NCI-H2029 treated with DMSO at 0.1 percent for 48 hours (cell line): Measurements from ENCODE around the gene LRRC8C.

Experiments used
- DNase-seq: peaks from one replicate; lab custom pipeline; 2025; lab: John Stamatoyannopoulos, UW

The LRRC8C gene

DNA sequence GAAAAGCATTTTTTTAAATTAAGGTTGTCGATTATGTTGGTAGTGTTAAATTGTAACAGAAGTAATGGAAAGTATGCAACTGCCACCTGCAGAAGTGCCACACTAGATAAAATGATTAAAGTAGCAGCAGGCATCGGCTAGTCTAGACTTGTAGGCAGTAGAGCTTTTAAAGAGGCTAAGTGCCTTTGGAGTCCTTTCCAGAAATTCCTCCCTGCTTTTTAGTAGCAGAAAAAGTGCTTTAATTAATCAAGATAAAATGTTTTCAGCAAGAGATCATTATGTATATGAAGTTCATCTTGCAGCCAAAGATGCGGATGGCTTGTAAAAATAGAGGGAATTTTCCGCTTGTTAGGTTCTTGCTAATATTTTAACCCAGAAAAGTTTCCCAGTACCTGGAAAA lies 100.8 kb downstream of the LRRC8C start:
- DNase-seq: no peak

DNA sequence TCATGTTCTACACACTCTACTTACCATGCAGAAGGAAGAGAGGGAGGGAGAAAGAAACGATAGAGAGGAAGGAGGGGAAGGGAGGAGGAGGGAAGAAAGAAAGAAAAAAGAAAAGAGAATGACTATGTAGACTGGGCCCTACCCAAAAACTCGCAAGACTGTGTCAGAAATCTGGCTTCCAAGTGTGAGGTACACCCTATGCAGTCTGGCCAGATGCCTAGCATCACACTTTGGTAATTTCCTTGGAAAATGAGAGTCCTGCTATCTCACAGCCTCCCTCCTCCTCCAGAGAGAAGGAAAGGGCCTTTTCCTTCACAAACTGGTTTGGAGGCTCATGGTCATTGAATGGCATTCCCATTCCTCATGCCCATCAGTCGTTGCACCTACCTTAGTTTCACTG lies 101.5 kb downstream of the LRRC8C start:
- DNase-seq: no peak

DNA sequence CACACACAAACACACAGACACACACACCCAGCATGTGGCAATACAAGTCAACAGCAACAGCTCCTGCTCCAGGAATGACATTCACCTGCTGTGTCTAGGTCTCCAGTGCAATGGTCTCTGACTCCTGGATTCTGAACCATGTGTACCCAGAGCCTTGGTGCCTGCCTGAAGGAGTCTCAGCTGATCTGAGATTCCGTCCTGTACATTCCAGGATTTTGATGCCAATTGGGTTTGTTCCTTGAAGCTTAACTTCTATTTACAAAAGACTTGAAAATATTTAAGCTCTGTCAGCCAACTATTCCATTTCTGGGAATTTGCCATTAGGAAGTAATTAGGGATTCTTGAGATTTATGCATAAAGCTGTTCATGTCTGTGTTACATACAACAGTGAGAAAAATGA lies 102.6 kb downstream of the LRRC8C start:
- no peak for DNase-seq

DNA sequence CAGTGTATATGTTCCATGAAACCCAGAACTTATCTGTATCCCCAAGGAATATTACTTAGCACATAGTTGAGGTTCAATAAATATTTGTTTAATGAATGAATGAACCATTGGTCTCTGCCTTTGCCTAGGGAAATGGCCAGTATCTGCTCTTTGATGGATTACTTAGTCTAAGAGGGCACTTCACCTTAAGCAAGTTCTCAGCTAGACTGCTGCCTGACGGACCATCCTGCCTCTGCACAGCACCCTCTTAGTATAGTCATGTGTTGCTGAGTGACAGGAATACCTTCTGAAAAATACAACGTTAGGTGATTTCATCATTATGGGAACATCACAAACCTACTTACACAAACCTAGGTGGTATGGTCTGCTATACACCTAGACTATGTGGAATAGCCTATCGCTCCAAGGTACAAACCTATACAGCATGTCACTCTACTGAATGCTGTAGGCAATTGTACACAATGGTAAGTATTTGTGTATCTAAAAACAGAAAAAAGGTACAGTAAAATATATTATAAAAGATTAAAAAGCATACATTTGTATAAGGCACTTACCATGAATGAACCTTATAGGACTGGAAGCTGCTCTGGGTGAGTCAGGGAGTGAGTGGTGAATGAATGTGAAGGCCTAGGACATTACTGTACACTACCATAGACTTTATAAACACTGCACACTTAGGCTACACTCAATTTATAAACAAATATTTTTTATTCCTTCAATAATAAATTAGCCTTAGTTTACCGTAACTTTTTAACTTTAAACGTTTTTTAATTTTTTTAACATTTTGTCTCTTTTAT lies 104.2 kb downstream of the LRRC8C start:
- DNase-seq: no peak

DNA sequence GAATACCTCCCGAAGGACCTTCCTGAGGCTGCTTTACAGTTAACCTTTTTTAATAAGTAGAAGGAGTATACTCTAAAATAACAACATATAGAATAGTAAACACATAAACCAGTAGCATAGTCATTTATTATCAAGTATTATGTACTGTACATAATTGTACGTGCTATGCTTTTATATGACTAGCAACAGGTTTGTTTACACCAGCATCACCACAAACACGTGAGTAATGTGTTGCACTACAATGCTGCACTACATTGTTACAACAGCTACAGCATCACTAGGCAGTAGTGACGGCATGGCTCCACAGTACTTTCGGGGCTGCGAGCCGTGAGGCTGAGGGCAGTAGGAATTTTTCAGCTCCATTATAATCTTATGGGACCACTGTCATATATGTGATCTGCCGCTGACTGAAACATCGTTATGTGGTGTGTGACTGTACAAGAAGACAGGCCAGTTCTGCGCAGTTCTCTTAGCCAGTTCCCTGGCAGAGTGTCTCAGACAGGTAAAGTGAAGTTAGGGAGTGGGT lies 105.1 kb downstream of the LRRC8C start:
- DNase-seq: no peak

DNA sequence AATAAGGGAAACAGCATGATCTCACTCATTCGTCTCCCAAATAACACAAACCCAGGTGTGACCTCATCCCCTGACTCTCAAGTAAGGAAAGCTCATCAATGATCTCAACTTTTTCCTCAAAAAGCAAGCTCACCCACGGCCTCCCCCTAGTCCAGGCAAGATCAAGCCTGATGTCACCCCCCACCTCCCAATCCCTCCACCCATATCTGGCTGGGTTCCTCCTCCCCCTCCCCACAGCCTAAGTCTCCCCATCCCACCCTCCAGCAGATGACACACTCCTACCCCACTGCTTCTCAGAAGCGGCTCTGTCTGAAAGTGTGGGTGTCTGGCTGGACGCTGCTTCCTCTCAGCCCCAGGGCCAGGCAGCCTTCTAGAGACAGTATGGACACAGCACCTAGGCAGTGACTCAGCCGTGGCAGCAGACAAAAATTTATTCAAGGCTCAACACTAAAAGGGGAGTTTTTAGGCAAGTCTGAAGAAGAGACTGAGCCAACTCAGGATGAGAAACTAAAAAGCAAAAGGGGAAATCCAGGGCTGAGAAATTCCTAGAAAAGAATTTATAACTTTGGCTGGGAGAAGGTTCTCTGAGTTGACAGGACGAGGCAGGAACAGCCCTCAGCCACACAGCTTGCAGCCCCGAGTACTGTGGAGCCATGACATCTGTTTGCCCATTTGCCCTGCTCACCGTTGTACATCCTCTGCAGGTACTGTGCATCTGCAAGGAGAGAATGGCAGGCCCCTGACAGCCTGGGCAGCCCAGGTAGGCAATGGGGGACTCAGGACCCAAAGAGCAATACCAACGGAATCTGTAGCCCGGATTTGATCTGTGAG lies 106.3 kb downstream of the LRRC8C start:
- DNase-seq: no peak

DNA sequence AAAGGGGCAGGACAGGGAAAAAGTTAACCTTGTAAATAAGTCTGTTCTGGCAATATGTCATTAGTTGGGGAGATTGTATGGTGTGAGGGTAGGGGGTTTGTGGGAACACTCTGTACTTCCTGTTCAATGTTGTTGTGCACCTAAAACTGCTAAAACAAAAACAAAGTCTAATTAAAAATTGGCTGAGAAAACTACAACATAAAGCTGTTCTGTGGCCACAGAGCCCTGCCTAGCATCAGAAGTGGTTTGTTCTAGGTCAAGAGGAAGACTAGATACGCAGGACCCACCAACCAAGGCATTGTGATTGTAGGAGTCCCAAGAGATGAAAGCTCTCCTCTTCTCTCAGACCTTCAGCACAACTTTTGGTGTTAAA lies 106.9 kb downstream of the LRRC8C start:
- DNase-seq: no peak

DNA sequence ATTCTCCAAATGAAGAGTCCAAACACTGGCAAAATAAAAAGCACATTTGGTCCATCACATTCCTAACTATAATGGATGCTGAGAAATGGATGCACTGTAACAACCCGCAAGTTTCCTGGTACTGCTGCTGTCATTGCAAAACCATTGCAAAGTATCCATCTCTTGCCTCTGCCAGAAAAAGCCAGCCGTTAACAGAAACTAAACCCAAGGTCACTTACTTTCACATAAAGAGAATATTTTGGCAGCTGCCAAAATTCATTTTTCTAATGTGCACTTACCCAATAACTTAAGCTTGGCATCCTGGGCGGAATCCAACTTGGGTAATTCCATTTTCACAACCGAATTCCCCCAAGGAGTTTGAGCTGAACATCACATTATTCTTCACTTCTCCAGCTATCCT lies 110.9 kb downstream of the LRRC8C start:
- no peak for DNase-seq

DNA sequence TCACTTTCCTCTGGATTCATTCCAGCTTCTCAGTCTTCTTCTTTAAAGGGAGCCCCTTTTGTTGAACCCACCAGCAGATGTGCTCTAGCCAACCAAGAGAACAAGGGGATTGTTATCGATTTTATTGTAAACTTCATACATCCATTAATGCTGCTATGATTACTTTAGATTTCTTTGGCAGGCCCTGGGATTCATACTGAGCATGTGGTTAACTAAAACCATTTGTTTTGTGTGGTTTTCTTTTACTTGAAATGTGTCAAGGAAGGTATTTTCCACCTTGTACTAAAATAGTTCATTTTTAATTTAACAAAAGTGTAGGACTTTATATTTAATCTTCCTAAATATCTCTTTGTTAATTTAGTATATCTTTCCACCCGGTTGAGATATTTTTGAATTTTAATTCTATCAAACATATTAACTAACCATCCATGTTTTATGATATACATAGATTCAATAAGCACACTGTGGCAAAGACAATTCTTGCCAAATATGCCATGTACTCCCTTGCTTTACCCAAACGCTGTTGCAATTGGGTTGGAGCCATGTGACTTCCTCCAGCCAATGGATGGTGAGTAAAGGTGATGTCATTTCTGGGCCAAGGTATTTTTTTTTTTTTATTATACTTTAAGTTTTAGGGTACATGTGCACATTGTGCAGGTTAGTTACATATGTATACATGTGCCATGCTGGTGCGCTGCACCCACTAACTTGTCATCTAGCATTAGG lies 113.7 kb downstream of the LRRC8C start:
- DNase-seq: no peak

DNA sequence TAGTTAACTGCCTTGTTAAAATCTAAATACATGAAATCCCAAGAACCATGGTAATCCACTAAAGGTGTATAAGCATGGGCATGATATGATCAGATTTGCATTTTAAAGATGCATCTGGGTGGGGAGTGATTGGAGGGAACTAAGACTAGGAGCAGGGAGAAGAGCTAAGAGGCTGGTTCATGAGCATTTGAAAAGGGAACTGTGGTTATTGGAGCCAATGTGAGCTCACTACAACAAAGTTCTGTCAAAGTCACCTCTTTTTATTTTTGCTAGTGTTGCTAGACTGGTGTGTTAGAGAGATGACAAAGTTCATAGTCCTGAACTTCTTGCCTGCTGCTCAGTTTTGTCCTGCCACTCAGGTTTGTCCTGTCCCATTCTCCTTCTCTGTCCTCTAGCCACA lies 120.8 kb downstream of the LRRC8C start:
- no peak for DNase-seq

DNA sequence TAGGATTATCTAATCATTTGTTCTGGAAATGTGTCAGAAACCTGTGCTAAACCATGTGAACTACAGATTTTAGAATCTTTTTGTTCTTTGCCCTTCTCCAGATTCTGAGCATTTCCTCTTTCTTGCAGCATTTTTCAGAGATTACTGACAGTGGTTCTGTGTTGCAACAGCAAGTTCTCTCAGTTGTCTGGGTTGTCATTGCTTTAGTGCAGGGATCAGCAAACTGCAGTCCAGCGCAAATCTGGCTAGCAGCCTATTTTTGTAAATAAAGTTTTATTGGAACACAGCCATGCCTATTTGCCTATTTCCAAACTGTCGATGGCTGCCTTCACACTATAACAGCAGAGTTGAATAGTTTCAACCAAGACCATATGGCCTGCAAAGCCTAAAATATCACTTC lies 121.6 kb downstream of the LRRC8C start:
- no peak for DNase-seq

DNA sequence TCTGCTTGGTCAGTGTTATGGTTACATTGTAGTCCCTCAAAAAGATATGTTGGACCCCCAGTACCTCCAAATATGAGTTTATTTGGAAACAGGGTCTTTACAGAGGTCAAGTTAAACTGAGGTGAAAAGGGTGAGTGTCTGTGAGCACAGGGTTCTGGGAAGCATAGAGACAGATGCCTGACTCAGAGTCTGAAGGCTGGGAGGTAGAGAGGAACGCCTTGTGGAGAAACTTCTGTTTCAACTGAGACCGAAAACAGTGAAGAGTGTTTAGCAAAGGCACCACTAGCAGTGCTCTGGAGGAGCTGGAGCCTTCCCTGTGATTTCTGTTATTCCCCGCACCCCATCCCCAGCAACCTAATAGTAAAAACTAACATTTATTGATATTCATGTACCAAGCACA lies 122.7 kb downstream of the LRRC8C start:
- DNase-seq: no peak

DNA sequence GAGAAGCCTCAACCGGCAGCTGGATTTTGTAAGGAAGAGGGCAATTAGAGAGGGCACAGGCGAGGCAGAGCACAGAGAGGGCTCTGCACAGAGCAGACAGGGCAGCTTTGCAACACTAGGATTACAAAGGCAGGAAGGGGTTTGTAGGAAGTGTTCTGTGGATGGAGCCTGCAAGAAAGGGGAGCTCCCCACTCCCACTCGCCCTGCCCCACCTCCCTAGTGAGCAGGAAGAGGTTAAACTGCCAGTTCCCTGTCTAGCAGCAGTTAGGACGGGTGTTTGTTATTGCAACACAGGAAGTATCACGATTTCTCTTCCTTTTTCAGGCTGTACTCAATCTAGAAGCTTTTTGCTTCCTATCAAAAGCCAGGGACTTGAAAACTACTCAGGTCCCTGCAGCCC lies 124.6 kb downstream of the LRRC8C start:
- no peak for DNase-seq

DNA sequence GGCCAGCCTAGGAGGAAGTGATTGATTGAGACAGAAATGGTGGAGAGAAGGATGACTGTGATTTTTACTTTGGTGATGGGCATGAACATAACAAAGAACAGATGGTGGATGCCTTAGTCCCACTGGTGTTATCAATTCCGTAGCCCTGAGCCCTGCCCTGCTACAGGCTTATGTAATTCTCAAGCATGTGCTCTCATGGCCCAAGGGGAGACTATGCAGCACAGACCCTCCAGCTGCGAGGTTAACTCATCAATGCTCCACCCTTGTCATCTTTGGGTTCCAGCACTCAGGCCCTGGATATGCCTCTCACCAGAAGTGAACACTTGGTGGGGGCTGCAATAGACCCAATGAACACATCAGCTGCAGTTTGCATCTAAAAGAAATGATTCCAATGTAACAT lies 125.2 kb downstream of the LRRC8C start:
- DNase-seq: no peak

DNA sequence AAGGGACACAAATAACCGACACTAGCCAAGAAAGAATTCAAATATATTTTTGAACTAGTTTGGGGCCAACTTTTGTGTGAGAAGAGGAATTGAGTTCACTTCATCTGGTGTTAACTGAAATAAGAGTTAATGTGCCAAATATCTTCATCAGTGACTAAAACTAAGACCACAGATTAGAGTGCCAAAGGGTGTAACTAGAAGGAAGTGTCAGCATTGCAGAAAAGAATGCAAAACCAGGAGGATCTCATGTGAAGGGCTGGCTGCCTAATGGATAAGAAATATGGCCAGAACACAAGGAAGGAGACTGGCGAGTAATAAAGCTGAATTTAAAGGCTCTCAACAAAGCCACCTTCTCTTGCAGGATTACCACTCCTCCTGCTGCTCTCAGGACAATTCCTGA lies 126.1 kb downstream of the LRRC8C start:
- no peak for DNase-seq

DNA sequence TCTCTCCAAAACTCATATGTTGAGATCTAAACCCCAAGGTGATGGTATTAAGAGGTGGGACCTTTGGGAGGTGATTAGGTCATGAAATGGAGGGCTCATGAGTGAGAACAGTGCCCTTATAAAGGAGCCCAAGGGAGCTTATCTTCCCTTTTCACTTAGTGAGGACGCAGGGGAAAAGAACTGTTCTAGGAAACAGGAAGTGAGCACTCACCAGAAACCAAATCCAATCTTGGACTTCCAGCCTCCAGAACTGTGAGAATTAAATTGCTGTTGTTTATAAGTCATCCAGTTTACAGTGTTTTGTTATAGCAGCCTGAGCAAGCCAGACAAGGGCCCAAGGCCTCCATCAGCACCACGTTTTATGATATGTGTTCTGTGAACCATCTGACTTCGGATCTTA lies 127.6 kb downstream of the LRRC8C start:
- no peak for DNase-seq

DNA sequence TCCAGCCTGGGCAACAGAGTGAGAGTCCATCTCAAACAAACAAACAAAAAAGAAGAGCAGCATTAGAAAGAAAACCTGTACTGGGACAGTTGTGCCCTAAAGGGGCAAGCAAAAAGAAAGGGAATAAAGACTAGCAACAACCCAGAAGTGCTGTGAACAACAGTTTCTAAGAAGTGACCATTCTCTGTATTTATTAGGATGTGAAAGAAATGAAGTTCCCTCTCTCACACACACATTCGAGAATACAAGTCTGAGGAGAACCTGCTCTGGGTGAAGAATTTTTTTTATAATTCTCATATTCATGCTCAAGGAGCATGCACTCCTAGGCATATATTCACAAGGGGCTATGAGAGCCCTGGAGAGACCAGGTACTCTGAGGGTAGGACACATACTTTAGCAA lies 128.4 kb downstream of the LRRC8C start:
- DNase-seq: no peak

DNA sequence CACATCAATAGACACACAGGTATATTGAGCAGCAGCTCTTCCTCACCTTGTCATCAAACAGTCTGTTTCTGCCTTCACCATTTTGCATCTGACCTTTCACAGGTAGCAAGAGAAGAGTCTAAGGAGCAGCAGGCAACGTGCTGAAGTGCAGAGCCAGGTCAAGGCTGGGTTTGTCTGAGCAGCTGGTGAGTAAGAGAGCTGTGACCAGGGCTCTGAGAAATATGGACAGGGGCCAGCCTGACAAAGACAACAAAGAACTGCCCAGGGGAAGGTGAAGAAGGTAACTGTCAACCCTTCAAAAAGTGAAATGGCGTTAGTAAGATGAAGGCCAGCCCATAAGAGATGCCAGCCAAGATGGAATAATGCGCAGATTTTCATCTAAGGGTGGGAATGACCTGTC lies 129.0 kb downstream of the LRRC8C start:
- no peak for DNase-seq

DNA sequence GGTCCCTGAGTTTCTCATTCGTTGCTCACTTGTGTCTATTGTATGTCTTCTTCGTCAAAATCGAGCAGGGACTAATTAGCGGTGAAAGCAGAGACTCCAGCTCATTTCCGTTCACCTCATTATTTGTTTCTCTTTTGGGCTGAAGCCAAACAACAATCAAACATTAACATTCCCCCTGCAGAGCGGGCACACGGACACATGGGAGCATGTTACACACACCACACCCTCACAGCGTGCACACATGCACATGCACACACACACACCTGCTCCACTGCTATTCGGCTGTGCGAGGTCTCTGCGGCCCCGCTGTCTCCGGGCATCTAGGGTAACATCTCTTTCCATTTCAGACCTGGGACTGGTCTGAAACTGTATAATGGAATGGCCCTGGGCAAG lies 129.5 kb downstream of the LRRC8C start:
- DNase-seq: peak; percentile 69

DNA sequence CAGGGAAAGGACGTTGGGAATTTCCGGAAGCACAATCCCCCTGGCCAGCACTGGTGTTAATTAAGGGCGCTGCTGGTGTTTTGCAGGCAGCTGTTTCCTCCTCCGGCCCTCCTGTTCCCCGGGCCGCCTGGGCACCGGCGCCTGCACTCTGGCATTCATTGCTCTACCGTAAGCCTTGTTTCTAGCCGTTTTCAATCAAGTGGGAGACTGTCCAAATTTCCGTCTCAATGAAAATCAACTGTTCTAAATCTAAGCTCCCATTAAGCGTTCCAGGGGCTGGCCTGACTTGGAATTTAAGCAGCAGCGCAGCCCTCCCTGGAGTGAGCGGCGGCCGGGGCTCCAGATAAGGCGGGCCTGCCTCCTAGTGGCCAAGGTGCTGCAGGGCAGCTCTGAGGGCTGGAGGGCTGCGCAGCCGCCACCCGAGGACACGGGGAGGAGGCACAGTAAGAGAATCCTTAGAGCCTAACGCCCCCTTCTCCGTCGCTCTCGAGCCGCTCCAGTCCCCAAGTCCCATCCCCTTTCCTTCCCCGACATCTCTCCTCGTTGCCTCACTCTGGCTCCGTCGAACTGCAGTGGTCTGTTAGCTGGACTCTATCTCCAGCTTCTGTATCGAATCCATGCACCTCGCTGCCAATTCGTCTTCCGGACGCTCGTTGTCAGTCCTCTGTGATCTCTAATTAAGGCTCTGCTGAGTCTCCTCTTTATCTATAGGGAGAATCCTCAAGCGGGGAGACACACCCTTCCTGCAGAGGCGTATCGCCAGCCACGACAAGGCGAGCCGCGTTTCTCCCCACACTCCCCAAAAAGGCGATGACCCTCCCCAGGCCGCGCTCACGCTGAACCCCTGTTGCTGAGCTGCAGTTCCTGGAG lies 130.1 kb downstream of the LRRC8C start:
- DNase-seq: peak; percentile 77

DNA sequence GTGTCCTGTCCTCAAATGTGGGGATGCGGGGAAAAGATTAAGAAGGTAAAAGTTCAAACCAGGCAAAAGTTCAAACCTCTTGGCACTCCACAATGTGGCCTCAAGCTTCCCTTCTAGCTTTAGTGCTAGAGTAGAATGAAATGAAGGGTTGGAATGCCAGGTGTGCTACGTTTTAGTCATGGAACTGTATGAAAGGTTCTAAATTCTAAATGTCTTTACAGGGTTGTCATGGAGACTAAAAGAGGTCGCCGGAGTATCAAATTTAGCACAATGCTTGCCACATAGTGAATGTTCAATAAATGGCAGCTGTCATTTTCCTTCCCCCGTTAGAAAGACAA lies 130.7 kb downstream of the LRRC8C start:
- DNase-seq: no peak

DNA sequence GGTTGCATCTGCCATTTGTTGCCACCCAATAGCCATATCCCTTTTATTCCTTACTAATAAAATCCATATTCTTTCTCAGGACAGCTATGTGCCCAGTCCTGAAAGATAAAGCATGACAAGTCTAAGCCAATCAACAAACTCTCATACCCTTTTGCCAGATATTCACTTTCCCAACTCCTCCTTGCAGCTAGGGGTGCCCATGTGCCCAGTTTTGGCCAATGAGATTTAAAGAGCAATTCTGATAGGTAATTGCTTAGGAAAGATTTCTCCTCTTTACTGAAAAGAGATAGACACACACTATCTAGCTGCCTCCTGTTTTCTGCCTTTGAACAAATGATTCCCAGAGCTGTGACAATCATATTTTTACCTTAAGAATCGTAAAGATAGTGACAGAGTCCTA lies 132.9 kb downstream of the LRRC8C start:
- DNase-seq: no peak
